Measurements from ENCODE around the gene FLVCR2.

FLVCR2 gene

GRCh38 chr14:75554482-75554881 lies 23.9 kb upstream of the FLVCR2 start:
- H3K36me3 ChIP-seq (ENCODE audit: control insufficient read depth in 4 of 4, insufficient read depth in 4 of 4, low read length in 3 of 4) = no peaks in the 10 kb centered on the region
- peaks cover 0 to 4% (median under 1%) of the 10 kb centered on the region in 4 experiments for H3K4me1 ChIP-seq (ENCODE audit: control extremely low read depth in 1 of 4, control insufficient read depth in 4 of 4, insufficient read depth in 4 of 4, low read length in 3 of 4)
- ChIA-PET CTCF (interaction anchor here (1.7 kb wide), 1 partner anchor 102 kb away, joined by 4 read pairs; no protein-coding TSS in a partner anchor), POLR2A (no interaction called here)
- H3K9me3 ChIP-seq (ENCODE audit: control extremely low read depth in 1 of 5, control insufficient read depth in 4 of 5, insufficient read depth in 2 of 5, low read depth in 1 of 5, low read length in 4 of 5) = peaks cover 0 to 6% (median 3%) of the 10 kb centered on the region in 5 experiments
- WGBS (ENCODE audit: insufficient coverage) = no CpG with 5 or more reads among the region's 2 CpGs
- DNase-seq = no peak
- no peak overlapping the region for H3K4me3 ChIP-seq (ENCODE audit: control insufficient read depth in 1 of 7, extremely low read depth in 1 of 7, insufficient read depth in 4 of 7, low read depth in 2 of 7, low read length in 6 of 7)
- no peaks in the 10 kb centered on the region for H3K27me3 ChIP-seq (replicated peaks in 2 of 5; ENCODE audit: control insufficient read depth in 4 of 5, insufficient read depth in 5 of 5, low read length in 4 of 5)
- H3K27ac ChIP-seq (ENCODE audit: insufficient read depth in 1 of 2, low read depth in 1 of 2, low read length in 2 of 2, poor library complexity in 1 of 2, severe bottlenecking in 2 of 2) = no peak overlapping the region

GRCh38 chr14:75558440-75558839 lies 20.0 kb upstream of the FLVCR2 start:
- WGBS (ENCODE audit: insufficient coverage) = 97% methylated on average over 5 of the region's 5 CpGs
- Histone ChIP-seq H3K27me3 (replicated peaks in 2 of 5; ENCODE audit: control insufficient read depth in 4 of 5, insufficient read depth in 5 of 5, low read length in 4 of 5) (no peaks in the 10 kb centered on the region), H3K4me1 (ENCODE audit: control extremely low read depth in 1 of 4, control insufficient read depth in 4 of 4, insufficient read depth in 4 of 4, low read length in 3 of 4) (peaks cover 0 to 13% (median 9%) of the 10 kb centered on the region in 4 experiments), H3K27ac (ENCODE audit: insufficient read depth in 1 of 2, low read depth in 1 of 2, low read length in 2 of 2, poor library complexity in 1 of 2, severe bottlenecking in 2 of 2) (no peak overlapping the region), H3K4me3 (ENCODE audit: control insufficient read depth in 1 of 7, extremely low read depth in 1 of 7, insufficient read depth in 4 of 7, low read depth in 2 of 7, low read length in 6 of 7) (no peak overlapping the region), H3K9me3 (ENCODE audit: control extremely low read depth in 1 of 5, control insufficient read depth in 4 of 5, insufficient read depth in 2 of 5, low read depth in 1 of 5, low read length in 4 of 5) (peaks cover 0 to 6% (median 3%) of the 10 kb centered on the region in 5 experiments), H3K36me3 (ENCODE audit: control insufficient read depth in 4 of 4, insufficient read depth in 4 of 4, low read length in 3 of 4) (no peaks in the 10 kb centered on the region)
- POLR2A ChIA-PET = no interaction called here
- CTCF ChIA-PET = interaction anchor here (1.2 to 1.7 kb wide), 2 partner anchors 19 to 63 kb away, joined by 4 to 5 read pairs; no protein-coding TSS in a partner anchor
- DNase-seq = no peak

- POLR2A ChIA-PET = no interaction called here
Measured at GRCh38 chr14:75559045-75559444, 19.4 kb upstream of the FLVCR2 start.

DNA sequence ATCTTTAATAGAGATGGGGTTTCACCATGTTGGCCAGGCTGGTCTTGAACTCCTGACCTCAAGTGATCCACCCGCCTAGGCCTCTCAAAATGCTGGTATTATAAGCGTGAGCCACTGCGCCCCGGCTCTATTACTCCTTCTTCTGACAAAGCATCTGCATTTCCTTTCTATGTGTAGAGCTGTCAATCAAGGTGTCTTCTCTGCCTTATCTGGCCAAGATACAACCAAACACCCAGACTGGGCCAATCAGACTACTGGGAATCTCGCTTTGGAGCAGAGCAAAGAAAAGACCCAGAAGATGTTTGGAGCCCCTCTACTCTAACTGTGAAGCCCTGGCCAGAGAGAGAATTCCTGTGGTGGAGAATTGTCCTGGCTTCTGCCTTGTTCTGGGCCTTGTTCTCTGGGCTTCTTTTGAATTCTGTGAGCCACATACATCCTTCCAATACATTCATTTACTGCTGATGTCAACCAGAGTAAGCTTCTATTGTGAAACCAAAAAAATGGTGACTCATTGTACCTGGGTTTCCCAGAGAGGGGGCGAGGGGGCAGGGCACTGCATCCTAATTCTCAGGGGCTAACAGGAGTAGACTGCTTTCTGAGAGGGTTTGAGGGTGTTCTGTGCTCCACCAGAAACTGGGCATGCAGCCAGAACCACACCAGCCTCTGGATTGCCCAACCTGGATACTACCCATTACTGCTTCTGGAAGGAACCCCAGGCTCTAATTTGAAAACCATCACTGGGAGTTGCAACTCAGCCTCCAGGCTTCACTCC lies 18.8 kb upstream of the FLVCR2 start:
- Histone ChIP-seq H3K27ac (ENCODE audit: insufficient read depth in 1 of 2, low read depth in 1 of 2, low read length in 2 of 2, poor library complexity in 1 of 2, severe bottlenecking in 2 of 2) (no peak overlapping the region), H3K4me1 (ENCODE audit: control extremely low read depth in 1 of 4, control insufficient read depth in 4 of 4, insufficient read depth in 4 of 4, low read length in 3 of 4) (peaks cover 0 to 15% (median 10%) of the 10 kb centered on the region in 4 experiments), H3K36me3 (ENCODE audit: control insufficient read depth in 4 of 4, insufficient read depth in 4 of 4, low read length in 3 of 4) (no peaks in the 10 kb centered on the region), H3K9me3 (ENCODE audit: control extremely low read depth in 1 of 5, control insufficient read depth in 4 of 5, insufficient read depth in 2 of 5, low read depth in 1 of 5, low read length in 4 of 5) (peaks cover 0 to 6% (median 3%) of the 10 kb centered on the region in 5 experiments), H3K4me3 (ENCODE audit: control insufficient read depth in 1 of 7, extremely low read depth in 1 of 7, insufficient read depth in 4 of 7, low read depth in 2 of 7, low read length in 6 of 7) (no peak overlapping the region), H3K27me3 (replicated peaks in 2 of 5; ENCODE audit: control insufficient read depth in 4 of 5, insufficient read depth in 5 of 5, low read length in 4 of 5) (no peaks in the 10 kb centered on the region)
- WGBS (ENCODE audit: insufficient coverage) = 81% methylated on average over 6 of the region's 6 CpGs
- CTCF ChIA-PET = interaction anchor here (0.6 to 5.9 kb wide), 10 partner anchors 9 to 239 kb away, joined by 3 to 66 read pairs (median 5); partner anchors contain the start of gene FLVCR2
- POLR2A ChIA-PET = no interaction called here
- DNase-seq = peak; percentile 52 to 90 (median 87)

More at GRCh38 chr14:75559045-75559444, 19.4 kb upstream of the FLVCR2 start:
- DNase-seq = no peak
- no peaks in the 10 kb centered on the region for H3K36me3 ChIP-seq (ENCODE audit: control insufficient read depth in 4 of 4, insufficient read depth in 4 of 4, low read length in 3 of 4)
- H3K27ac ChIP-seq (ENCODE audit: insufficient read depth in 1 of 2, low read depth in 1 of 2, low read length in 2 of 2, poor library complexity in 1 of 2, severe bottlenecking in 2 of 2) = no peak overlapping the region
- CTCF ChIA-PET = interaction anchor here (1.3 to 5.9 kb wide), 5 partner anchors 9 to 70 kb away, joined by 5 to 66 read pairs (median 18); partner anchors contain the start of gene FLVCR2
- H3K4me3 ChIP-seq (ENCODE audit: control insufficient read depth in 1 of 7, extremely low read depth in 1 of 7, insufficient read depth in 4 of 7, low read depth in 2 of 7, low read length in 6 of 7) = no peak overlapping the region
- peaks cover 0 to 13% (median 9%) of the 10 kb centered on the region in 4 experiments for H3K4me1 ChIP-seq (ENCODE audit: control extremely low read depth in 1 of 4, control insufficient read depth in 4 of 4, insufficient read depth in 4 of 4, low read length in 3 of 4)
- no peaks in the 10 kb centered on the region for H3K27me3 ChIP-seq (replicated peaks in 2 of 5; ENCODE audit: control insufficient read depth in 4 of 5, insufficient read depth in 5 of 5, low read length in 4 of 5)
- H3K9me3 ChIP-seq (ENCODE audit: control extremely low read depth in 1 of 5, control insufficient read depth in 4 of 5, insufficient read depth in 2 of 5, low read depth in 1 of 5, low read length in 4 of 5) = peaks cover 0 to 6% (median 3%) of the 10 kb centered on the region in 5 experiments
- WGBS (ENCODE audit: insufficient coverage) = 94% methylated on average over 3 of the region's 6 CpGs

GRCh38 chr14:75561013-75561432 lies 17.4 kb upstream of the FLVCR2 start:
- peak in 2 of 3 donors; percentile 37 to 51 for DNase-seq
- H3K27ac ChIP-seq (ENCODE audit: insufficient read depth in 1 of 2, low read depth in 1 of 2, low read length in 2 of 2, poor library complexity in 1 of 2, severe bottlenecking in 2 of 2) = no peak overlapping the region
- ChIA-PET POLR2A (no interaction called here), CTCF (interaction anchor here (0.6 to 5.9 kb wide), 35 partner anchors 8 to 430 kb away, joined by 3 to 66 read pairs (median 4); partner anchors contain the start of genes BATF, ERG28, FLVCR2 and TTLL5)
- WGBS (ENCODE audit: insufficient coverage) = 13% methylated on average over 5 of the region's 6 CpGs
- peaks cover 2 to 25% (median 18%) of the 10 kb centered on the region in 4 experiments for H3K4me1 ChIP-seq (ENCODE audit: control extremely low read depth in 1 of 4, control insufficient read depth in 4 of 4, insufficient read depth in 4 of 4, low read length in 3 of 4)
- no peaks in the 10 kb centered on the region for H3K27me3 ChIP-seq (replicated peaks in 2 of 5; ENCODE audit: control insufficient read depth in 4 of 5, insufficient read depth in 5 of 5, low read length in 4 of 5)
- no peak overlapping the region for H3K4me3 ChIP-seq (ENCODE audit: control insufficient read depth in 1 of 7, extremely low read depth in 1 of 7, insufficient read depth in 4 of 7, low read depth in 2 of 7, low read length in 6 of 7)
- peaks cover 0 to 6% (median 3%) of the 10 kb centered on the region in 5 experiments for H3K9me3 ChIP-seq (ENCODE audit: control extremely low read depth in 1 of 5, control insufficient read depth in 4 of 5, insufficient read depth in 2 of 5, low read depth in 1 of 5, low read length in 4 of 5)
- H3K36me3 ChIP-seq (ENCODE audit: control insufficient read depth in 4 of 4, insufficient read depth in 4 of 4, low read length in 3 of 4) = no peaks in the 10 kb centered on the region

DNA sequence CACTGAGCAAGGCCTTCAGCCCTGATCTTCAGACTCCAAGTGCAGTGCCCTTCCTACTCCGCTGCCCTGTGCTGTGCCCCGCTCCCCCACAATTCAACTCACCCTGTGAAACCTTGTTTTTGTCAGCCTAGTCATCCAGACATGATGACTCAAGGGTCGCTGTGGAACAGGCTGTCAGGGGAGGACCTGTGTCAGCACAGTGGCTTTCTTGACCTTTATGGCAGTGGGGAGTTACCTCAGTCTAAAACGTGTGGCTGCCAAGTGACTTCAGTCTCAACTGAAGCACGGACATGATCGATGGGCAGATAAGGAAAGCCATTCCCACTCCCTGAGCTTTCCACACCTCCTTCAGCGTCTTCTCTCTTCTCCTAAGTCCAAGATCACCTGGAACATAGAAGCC lies 16.3 kb upstream of the FLVCR2 start:
- no peaks in the 10 kb centered on the region for H3K36me3 ChIP-seq (ENCODE audit: control insufficient read depth in 4 of 4, insufficient read depth in 4 of 4, low read length in 3 of 4)
- H3K4me3 ChIP-seq (ENCODE audit: control insufficient read depth in 1 of 7, extremely low read depth in 1 of 7, insufficient read depth in 4 of 7, low read depth in 2 of 7, low read length in 6 of 7) = no peak overlapping the region
- WGBS (ENCODE audit: insufficient coverage) = 88% methylated on average over 7 of the region's 7 CpGs
- ChIA-PET CTCF (interaction anchor here (1.1 to 5.9 kb wide), 21 partner anchors 12 to 433 kb away, joined by 3 to 66 read pairs (median 5); partner anchors contain the start of genes BATF, ERG28, FLVCR2 and TTLL5), POLR2A (no interaction called here)
- H3K27ac ChIP-seq (ENCODE audit: insufficient read depth in 1 of 2, low read depth in 1 of 2, low read length in 2 of 2, poor library complexity in 1 of 2, severe bottlenecking in 2 of 2) = no peak overlapping the region
- peaks cover 2 to 27% (median 18%) of the 10 kb centered on the region in 4 experiments for H3K4me1 ChIP-seq (ENCODE audit: control extremely low read depth in 1 of 4, control insufficient read depth in 4 of 4, insufficient read depth in 4 of 4, low read length in 3 of 4)
- peaks cover 0 to 4% (median 0%) of the 10 kb centered on the region in 5 experiments for H3K9me3 ChIP-seq (ENCODE audit: control extremely low read depth in 1 of 5, control insufficient read depth in 4 of 5, insufficient read depth in 2 of 5, low read depth in 1 of 5, low read length in 4 of 5)
- no peaks in the 10 kb centered on the region for H3K27me3 ChIP-seq (replicated peaks in 2 of 5; ENCODE audit: control insufficient read depth in 4 of 5, insufficient read depth in 5 of 5, low read length in 4 of 5)
- DNase-seq = peak in 1 of 3 donors; percentile 22

DNA sequence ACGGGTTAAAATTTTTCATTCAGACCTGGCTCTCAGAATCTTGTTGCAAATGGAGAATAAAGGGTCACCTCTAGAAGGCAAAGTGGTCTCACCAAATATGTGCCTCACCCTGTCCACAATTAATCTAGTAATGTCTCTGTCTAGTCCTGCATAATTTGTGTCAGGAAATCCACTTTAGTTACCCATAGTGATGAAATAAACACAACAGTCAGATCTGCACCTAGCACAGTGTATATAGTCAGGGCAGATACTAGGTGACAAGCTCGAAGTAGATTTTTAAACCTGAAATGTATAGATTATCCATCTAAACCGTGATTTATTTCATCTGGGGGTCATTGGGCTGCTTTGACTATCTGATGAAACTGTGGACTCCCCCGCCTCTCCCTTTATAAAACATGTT lies 15.9 kb upstream of the FLVCR2 start:
- no peaks in the 10 kb centered on the region for H3K36me3 ChIP-seq (ENCODE audit: control insufficient read depth in 4 of 4, insufficient read depth in 4 of 4, low read length in 3 of 4)
- no peak overlapping the region for H3K27ac ChIP-seq (ENCODE audit: insufficient read depth in 1 of 2, low read depth in 1 of 2, low read length in 2 of 2, poor library complexity in 1 of 2, severe bottlenecking in 2 of 2)
- 94% methylated on average over 3 of the region's 4 CpGs for WGBS (ENCODE audit: insufficient coverage)

More for the DNA sequence above, 15.9 kb upstream of the FLVCR2 start:
- H3K4me1 ChIP-seq (ENCODE audit: control extremely low read depth in 1 of 4, control insufficient read depth in 4 of 4, insufficient read depth in 4 of 4, low read length in 3 of 4) = peaks cover 2 to 27% (median 18%) of the 10 kb centered on the region in 4 experiments
- CTCF ChIA-PET = interaction anchor here (1.1 to 5.9 kb wide), 15 partner anchors 10 to 433 kb away, joined by 3 to 66 read pairs (median 4); partner anchors contain the start of genes ERG28, FLVCR2 and TTLL5
- POLR2A ChIA-PET = no interaction called here
- peak in 1 of 3 donors; percentile 28 for DNase-seq
- H3K9me3 ChIP-seq (ENCODE audit: control extremely low read depth in 1 of 5, control insufficient read depth in 4 of 5, insufficient read depth in 2 of 5, low read depth in 1 of 5, low read length in 4 of 5) = no peaks in the 10 kb centered on the region
- H3K4me3 ChIP-seq (ENCODE audit: control insufficient read depth in 1 of 7, extremely low read depth in 1 of 7, insufficient read depth in 4 of 7, low read depth in 2 of 7, low read length in 6 of 7) = no peak overlapping the region
- H3K27me3 ChIP-seq (replicated peaks in 2 of 5; ENCODE audit: control insufficient read depth in 4 of 5, insufficient read depth in 5 of 5, low read length in 4 of 5) = no peaks in the 10 kb centered on the region
